Measurements from ENCODE around the gene TMEM247.

Gene TMEM247

DNA sequence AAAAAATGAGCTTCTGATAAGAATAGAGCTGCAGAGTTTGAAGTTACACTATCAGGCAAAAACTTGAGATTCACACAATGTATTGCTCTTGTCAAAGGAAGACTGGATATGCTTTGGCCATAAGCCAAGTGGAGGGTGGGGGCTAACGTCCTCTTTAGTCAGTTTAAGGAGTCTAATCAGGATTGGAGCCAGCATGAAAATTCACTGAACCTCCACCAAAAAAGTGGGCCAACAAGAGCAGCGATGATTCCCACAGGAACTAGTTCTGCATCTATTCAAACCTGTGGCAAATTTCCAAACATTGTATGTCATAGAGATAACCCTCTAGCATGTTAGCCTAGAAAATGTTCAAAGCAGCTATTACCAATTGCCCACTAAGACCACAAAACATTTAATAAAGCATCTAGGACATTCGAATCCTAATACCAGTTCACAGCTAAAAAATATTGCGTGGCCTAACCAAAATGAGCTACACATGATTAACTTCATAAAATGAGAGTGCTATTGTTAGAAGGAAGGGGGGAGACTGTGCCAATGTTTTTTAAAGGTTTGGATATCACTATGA, 43.5 kb upstream of the TMEM247 start:
- TF ChIP-seq ZFP30 (CRISPR knock-in tag; IDR thresholded peaks at IDR 0.05), result no peak
- TF ChIP-seq BACH2 (CRISPR knock-in tag; IDR thresholded peaks at IDR 0.05; ENCODE audit: borderline replicate concordance), result no peak
- TF ChIP-seq ZC3H10 (CRISPR knock-in tag; IDR thresholded peaks at IDR 0.05), result no peak
- TF ChIP-seq ZFP3 (CRISPR knock-in tag; IDR thresholded peaks at IDR 0.05), result no peak
- no peak for TF ChIP-seq RARB (CRISPR knock-in tag; IDR thresholded peaks at IDR 0.05)
- TF ChIP-seq ESRRG (CRISPR knock-in tag; IDR thresholded peaks at IDR 0.05), result no peak
- no peak for TF ChIP-seq CSRNP3 (CRISPR knock-in tag; IDR thresholded peaks at IDR 0.05)
- TF ChIP-seq OSR1 (CRISPR knock-in tag; IDR thresholded peaks at IDR 0.05), result no peak
- TF ChIP-seq SNAI2 (CRISPR knock-in tag; IDR thresholded peaks at IDR 0.05), result no peak
- no peak for TF ChIP-seq GLIS3 (CRISPR knock-in tag; IDR thresholded peaks at IDR 0.05)
- no peak for TF ChIP-seq ISL1 (CRISPR knock-in tag; IDR thresholded peaks at IDR 0.05)
- ATAC-seq, result no peak

- TF ChIP-seq ZFP3 (CRISPR knock-in tag; IDR thresholded peaks at IDR 0.05) (no peak), ESRRG (CRISPR knock-in tag; IDR thresholded peaks at IDR 0.05) (no peak), ZNF70 (CRISPR knock-in tag; IDR thresholded peaks at IDR 0.05) (no peak)
- no peak for ATAC-seq
Observed at GRCh38 chr2:46436800-46437199, 42.6 kb upstream of the TMEM247 start.

GRCh38 chr2:46438102-46438501, 41.3 kb upstream of the TMEM247 start:
- no peak for TF ChIP-seq CSDC2 (CRISPR knock-in tag; IDR thresholded peaks at IDR 0.05)
- ATAC-seq, result no peak

- TF ChIP-seq PPARA (CRISPR knock-in tag; IDR thresholded peaks at IDR 0.05; ENCODE audit: borderline replicate concordance) (no peak), ZC3H10 (CRISPR knock-in tag; IDR thresholded peaks at IDR 0.05) (no peak), ZNF70 (CRISPR knock-in tag; IDR thresholded peaks at IDR 0.05) (no peak), ISL1 (CRISPR knock-in tag; IDR thresholded peaks at IDR 0.05) (no peak), CSDC2 (CRISPR knock-in tag; IDR thresholded peaks at IDR 0.05) (no peak), ESRRG (CRISPR knock-in tag; IDR thresholded peaks at IDR 0.05) (no peak), BACH2 (CRISPR knock-in tag; IDR thresholded peaks at IDR 0.05; ENCODE audit: borderline replicate concordance) (no peak), TOX (CRISPR knock-in tag; IDR thresholded peaks at IDR 0.05; ENCODE audit: borderline replicate concordance) (no peak), ZNF565 (CRISPR knock-in tag; conservative IDR thresholded peaks at IDR 0.05; ENCODE audit: low read depth) (no peak), SNAI2 (CRISPR knock-in tag; IDR thresholded peaks at IDR 0.05) (no peak), OSR1 (CRISPR knock-in tag; IDR thresholded peaks at IDR 0.05) (no peak), CREB5 (CRISPR knock-in tag; IDR thresholded peaks at IDR 0.05; ENCODE audit: low read depth) (no peak)
- ATAC-seq, result no peak
Observed at GRCh38 chr2:46438794-46439193, 40.6 kb upstream of the TMEM247 start.

DNA sequence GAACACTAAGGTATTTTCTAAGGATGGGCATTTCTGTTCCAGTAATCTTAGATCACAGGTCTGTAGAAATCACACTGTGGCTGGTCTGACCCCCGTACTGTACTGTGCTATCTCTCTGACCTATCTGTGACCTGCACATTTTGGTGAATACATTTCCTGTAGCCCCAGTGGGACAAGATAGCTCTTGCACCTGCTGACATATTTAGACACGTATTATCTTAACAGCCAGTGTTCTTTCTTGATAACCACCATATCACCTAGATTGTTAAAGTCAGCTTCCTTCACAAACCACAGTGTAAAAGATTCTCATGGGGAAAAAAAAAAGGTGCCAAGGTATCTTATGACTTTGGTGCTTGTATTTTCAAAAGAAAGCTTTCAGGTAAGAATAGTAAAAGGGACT, 39.8 kb upstream of the TMEM247 start:
- no peak for ATAC-seq
- TF ChIP-seq ZNF70 (CRISPR knock-in tag; IDR thresholded peaks at IDR 0.05) (no peak), ZC3H10 (CRISPR knock-in tag; IDR thresholded peaks at IDR 0.05) (no peak), ISL1 (CRISPR knock-in tag; IDR thresholded peaks at IDR 0.05) (no peak), TCF4 (CRISPR knock-in tag; IDR thresholded peaks at IDR 0.05; ENCODE audit: borderline replicate concordance) (no peak), ARNTL (CRISPR knock-in tag; IDR thresholded peaks at IDR 0.05; ENCODE audit: borderline replicate concordance, low read depth) (no peak), OSR1 (CRISPR knock-in tag; IDR thresholded peaks at IDR 0.05) (no peak), SNAI2 (CRISPR knock-in tag; IDR thresholded peaks at IDR 0.05) (no peak; the same call in 1 of the 2 replicates), ZNF565 (CRISPR knock-in tag; conservative IDR thresholded peaks at IDR 0.05; ENCODE audit: low read depth) (no peak), ZFP3 (CRISPR knock-in tag; IDR thresholded peaks at IDR 0.05) (no peak), CSRNP3 (CRISPR knock-in tag; IDR thresholded peaks at IDR 0.05) (no peak), BACH2 (CRISPR knock-in tag; IDR thresholded peaks at IDR 0.05; ENCODE audit: borderline replicate concordance) (no peak)
